ENCODE results near the gene WEE1.

- TF ChIP-seq CTCF (IDR thresholded peaks at IDR 0.05 in 8 of 11, conservative IDR thresholded peaks at IDR 0.05 in 3 of 11) (no peak), POLR2AphosphoS5 (IDR thresholded peaks at IDR 0.05) (no peak), POLR2A (IDR thresholded peaks at IDR 0.05) (no peak)
Measured at GRCh38 chr11:9571071-9571762, 2.3 kb upstream of the WEE1 start.

All from spleen (tissue), 7 donors.